SK-N-MC (cell line): ENCODE measurements around the gene CUTC.

Source experiments
- EZH2 ChIP-seq: fragments of 200-600 bp; sonication (generic); IDR thresholded peaks from one replicate; pipeline ENCODE4 v1.6.1; 2017; ENCODE audit warnings: antibody characterized with exemption
- POLR2AphosphoS5 ChIP-seq: IDR thresholded peaks from 2 replicates; pipeline ENCODE4 v1.6.1; 2012; ENCODE audit warnings: mild to moderate bottlenecking, low read depth, low read length, borderline replicate concordance

DNA sequence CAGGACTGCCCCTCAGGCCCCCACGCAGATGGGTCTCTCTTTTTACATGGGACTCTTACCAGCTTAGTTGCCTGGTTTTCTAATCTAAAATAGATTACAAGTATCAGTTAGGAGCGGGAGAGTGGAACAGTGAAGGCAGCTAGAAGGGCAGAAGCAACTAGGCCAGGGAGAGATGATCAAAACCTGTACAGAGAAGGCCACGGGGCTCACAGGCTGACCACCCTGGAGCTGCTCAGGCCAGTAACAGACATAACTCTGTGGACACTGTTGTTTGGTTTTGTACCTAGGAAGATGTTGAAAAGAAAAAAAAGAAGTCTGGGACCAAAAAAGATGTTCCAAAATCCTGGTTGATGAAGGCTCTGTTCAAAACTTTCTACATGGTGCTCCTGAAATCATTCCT lies 66.9 kb downstream of the CUTC start:
- TF ChIP-seq POLR2AphosphoS5 (no peak), EZH2 (no peak)
